HL-60 (cell line): ENCODE measurements around the gene SYK.

ENCODE experiments used
- DNase-seq, 2 experiments: peaks; one replicate each; pipeline ENCODE4 v3.0.0-alpha.2; 2010 to 2020; ENCODE audit warnings: low read depth in 1 of 2, low spot score in 1 of 2
- H3K27ac ChIP-seq: fragments of 250-450 bp; sonication (Bioruptor Pico); replicated peaks from 2 replicates; pipeline ENCODE4 v1.5.1; 2020; ENCODE audit warnings: mild to moderate bottlenecking, moderate library complexity
- H3K27me3 ChIP-seq: fragments of 250-450 bp; sonication (Bioruptor Pico); 2 replicates; pipeline ENCODE4 v1.5.1; 2021; ENCODE audit warnings: mild to moderate bottlenecking, moderate library complexity; ENCODE audit not compliant: insufficient read depth, poor library complexity, severe bottlenecking
- H3K4me3 ChIP-seq: replicated peaks from 2 replicates; pipeline ENCODE4 v1.5.1; 2011; ENCODE audit warnings: mild to moderate bottlenecking, control low read depth, low read length; ENCODE audit not compliant: insufficient read depth
- GABPA ChIP-seq: IDR thresholded peaks from 2 replicates; pipeline ENCODE4 v1.6.1; 2012; ENCODE audit warnings: low read depth
- POLR2AphosphoS5 ChIP-seq: IDR thresholded peaks from 2 replicates; pipeline ENCODE4 v1.6.1; 2012; ENCODE audit warnings: low read depth
- SPI1 ChIP-seq: IDR thresholded peaks from 2 replicates; pipeline ENCODE4 v1.6.1; 2012; ENCODE audit warnings: low read depth, mild to moderate bottlenecking, borderline replicate concordance
- TF ChIP-seq, protein P1 (sequence below): IDR thresholded peaks from one replicate; pipeline ENCODE4 v1.5.1; 2011; ENCODE audit warnings: low read length, control low read depth, inconsistent platforms; ENCODE audit not compliant: insufficient read depth
- TF ChIP-seq, protein P2 (sequence below): IDR thresholded peaks from 2 replicates; pipeline ENCODE4 v1.6.1; 2012; ENCODE audit warnings: low read depth; ENCODE audit not compliant: insufficient replicate concordance

Gene SYK

DNA sequence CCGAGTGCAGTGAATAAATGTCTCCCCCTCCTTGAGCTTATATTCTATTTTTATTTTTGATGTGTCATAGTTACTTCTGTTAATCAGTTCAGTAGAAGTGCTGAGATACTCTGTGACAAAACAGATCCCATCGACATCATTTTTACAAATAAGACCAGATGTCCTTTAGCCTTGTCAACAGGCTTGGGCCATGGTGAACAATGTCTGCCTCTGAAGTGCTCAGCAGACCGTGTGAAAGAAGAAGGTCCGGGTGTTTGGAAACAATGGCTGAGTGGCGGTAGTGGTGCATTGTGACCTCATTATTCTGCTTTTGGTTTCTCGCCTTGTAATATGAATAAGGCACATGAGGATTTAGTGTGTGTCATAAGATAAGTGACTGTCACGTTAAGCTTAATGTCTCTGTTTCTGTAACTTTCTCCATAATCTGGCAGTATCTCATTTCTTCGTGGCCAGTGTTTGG, 71.2 kb downstream of the SYK start:
- no peak overlapping the region for H3K27ac ChIP-seq
- H3K4me3 ChIP-seq, result no peak overlapping the region
- no peaks in the 10 kb centered on the region for H3K27me3 ChIP-seq
- no peak for DNase-seq
- TF ChIP-seq POLR2AphosphoS5, result no peak
- no peak for TF ChIP-seq GABPA
- TF ChIP-seq, protein P1, sequence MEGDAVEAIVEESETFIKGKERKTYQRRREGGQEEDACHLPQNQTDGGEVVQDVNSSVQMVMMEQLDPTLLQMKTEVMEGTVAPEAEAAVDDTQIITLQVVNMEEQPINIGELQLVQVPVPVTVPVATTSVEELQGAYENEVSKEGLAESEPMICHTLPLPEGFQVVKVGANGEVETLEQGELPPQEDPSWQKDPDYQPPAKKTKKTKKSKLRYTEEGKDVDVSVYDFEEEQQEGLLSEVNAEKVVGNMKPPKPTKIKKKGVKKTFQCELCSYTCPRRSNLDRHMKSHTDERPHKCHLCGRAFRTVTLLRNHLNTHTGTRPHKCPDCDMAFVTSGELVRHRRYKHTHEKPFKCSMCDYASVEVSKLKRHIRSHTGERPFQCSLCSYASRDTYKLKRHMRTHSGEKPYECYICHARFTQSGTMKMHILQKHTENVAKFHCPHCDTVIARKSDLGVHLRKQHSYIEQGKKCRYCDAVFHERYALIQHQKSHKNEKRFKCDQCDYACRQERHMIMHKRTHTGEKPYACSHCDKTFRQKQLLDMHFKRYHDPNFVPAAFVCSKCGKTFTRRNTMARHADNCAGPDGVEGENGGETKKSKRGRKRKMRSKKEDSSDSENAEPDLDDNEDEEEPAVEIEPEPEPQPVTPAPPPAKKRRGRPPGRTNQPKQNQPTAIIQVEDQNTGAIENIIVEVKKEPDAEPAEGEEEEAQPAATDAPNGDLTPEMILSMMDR, result no peak
- TF ChIP-seq, protein P2, sequence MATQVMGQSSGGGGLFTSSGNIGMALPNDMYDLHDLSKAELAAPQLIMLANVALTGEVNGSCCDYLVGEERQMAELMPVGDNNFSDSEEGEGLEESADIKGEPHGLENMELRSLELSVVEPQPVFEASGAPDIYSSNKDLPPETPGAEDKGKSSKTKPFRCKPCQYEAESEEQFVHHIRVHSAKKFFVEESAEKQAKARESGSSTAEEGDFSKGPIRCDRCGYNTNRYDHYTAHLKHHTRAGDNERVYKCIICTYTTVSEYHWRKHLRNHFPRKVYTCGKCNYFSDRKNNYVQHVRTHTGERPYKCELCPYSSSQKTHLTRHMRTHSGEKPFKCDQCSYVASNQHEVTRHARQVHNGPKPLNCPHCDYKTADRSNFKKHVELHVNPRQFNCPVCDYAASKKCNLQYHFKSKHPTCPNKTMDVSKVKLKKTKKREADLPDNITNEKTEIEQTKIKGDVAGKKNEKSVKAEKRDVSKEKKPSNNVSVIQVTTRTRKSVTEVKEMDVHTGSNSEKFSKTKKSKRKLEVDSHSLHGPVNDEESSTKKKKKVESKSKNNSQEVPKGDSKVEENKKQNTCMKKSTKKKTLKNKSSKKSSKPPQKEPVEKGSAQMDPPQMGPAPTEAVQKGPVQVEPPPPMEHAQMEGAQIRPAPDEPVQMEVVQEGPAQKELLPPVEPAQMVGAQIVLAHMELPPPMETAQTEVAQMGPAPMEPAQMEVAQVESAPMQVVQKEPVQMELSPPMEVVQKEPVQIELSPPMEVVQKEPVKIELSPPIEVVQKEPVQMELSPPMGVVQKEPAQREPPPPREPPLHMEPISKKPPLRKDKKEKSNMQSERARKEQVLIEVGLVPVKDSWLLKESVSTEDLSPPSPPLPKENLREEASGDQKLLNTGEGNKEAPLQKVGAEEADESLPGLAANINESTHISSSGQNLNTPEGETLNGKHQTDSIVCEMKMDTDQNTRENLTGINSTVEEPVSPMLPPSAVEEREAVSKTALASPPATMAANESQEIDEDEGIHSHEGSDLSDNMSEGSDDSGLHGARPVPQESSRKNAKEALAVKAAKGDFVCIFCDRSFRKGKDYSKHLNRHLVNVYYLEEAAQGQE, result no peak
- TF ChIP-seq SPI1, result no peak

DNA sequence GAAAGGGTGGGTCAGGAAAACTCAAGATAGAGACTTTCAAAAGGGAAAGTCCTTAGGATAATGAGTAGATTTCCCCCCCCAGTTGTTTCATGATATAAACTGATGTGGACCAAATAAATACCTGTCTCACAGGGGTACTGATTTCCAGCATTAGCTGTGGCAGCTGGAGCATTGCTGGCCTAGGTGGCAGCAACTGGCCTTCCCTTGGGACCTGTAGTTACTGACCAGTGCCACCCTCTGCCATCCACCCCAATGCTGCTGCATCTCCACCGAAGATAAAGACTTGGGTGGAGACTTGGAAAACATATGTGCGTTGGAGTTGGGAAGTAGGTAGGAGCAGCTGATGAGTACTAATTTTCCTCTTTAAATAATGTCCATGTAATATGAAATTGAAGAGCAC, 71.8 kb downstream of the SYK start:
- Histone ChIP-seq H3K4me3 (no peak overlapping the region), H3K27ac (no peak overlapping the region), H3K27me3 (no peaks in the 10 kb centered on the region)
- no peak for DNase-seq
- TF ChIP-seq, protein P1, result no peak
- no peak for TF ChIP-seq POLR2AphosphoS5
- no peak for TF ChIP-seq GABPA
- TF ChIP-seq, protein P2, result no peak
- TF ChIP-seq SPI1, result no peak

DNA sequence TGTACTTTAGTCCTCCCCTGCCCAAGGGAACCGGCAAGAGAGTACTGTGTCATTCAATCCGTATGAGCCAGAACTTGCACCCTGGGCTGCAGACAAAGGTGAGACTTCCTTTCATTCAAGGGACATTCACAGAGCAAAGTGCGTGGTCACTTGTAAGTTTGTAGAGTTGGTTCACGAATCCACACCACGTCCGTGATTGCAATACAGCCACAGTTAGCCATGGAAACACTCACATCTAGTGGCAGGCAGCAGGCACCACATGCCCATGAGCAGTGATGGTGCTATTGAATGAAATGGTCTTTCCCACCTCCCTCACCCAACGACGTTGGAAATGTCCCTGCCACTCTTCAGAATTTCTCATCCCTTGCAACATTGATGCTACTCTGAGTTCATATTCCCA, 72.6 kb downstream of the SYK start:
- no peak for DNase-seq

More for the DNA sequence above, 72.6 kb downstream of the SYK start:
- no peaks in the 10 kb centered on the region for H3K27me3 ChIP-seq
- H3K27ac ChIP-seq, result no peak overlapping the region
- H3K4me3 ChIP-seq, result no peak overlapping the region
- TF ChIP-seq GABPA (no peak), SPI1 (no peak), POLR2AphosphoS5 (no peak)
- TF ChIP-seq, protein P1, result no peak
- TF ChIP-seq, protein P2, result no peak
